Adrenal gland (tissue), 12 donors: ENCODE measurements around the gene RYK. TPM values are rescaled to one million over a fixed set of nuclear protein-coding genes. Genes with fewer than 3 reads are reported as not detected.

Experiments
- DNase-seq, 7 donors: peaks; one replicate each; pipeline ENCODE4 v3.0.0-alpha.2; 2019 to 2020
- H3K27ac ChIP-seq, 5 donors: fragments of 200-600 bp; sonication (generic) in 4 of 5; 1 replicate in 3 of 5; 2 replicates in 2 of 5; pipeline versions ENCODE4 v1.5.1 to v1.8.0; 2016 to 2020; ENCODE audit warnings: mild to moderate bottlenecking in 1 of 5
- H3K27me3 ChIP-seq: fragments of 200-600 bp; 2 replicates; pipeline ENCODE4 v1.8.0; 2021
- H3K36me3 ChIP-seq, 2 donors: fragments of 200-600 bp; replicated peaks in 1 of 2; 1 replicate in 1 of 2; 2 replicates in 1 of 2; pipeline versions ENCODE4 v1.5.1 to v1.8.0; 2018 to 2022
- H3K4me1 ChIP-seq, 2 donors: fragments of 200-600 bp; replicated peaks in 1 of 2; 1 replicate in 1 of 2; 2 replicates in 1 of 2; pipeline versions ENCODE4 v1.5.1 to v1.8.0; 2018 to 2021
- H3K4me3 ChIP-seq, 4 donors: fragments of 200-600 bp; sonication (generic) in 3 of 4; one replicate each; pipeline ENCODE4 v1.5.1; 2016 to 2018
- H3K9me3 ChIP-seq, 3 donors: fragments of 200-600 bp; sonication (generic) in 1 of 3; replicated peaks in 1 of 3; 1 replicate in 2 of 3; 2 replicates in 1 of 3; pipeline versions ENCODE4 v1.5.1 to v1.8.0; 2016 to 2021
- POLR2A ChIP-seq, 2 donors: fragments of 450-650 bp; IDR thresholded peaks; one replicate each; pipeline ENCODE4 v1.6.1; 2017; ENCODE audit warnings: antibody characterized with exemption in 2 of 2, mild to moderate bottlenecking in 2 of 2, moderate library complexity in 1 of 2
- WGBS, 4 donors: extraction: QIAGEN DNeasy Blood & Tissue Kit in 2 of 4; methylation state at CpG; one replicate each; pipeline versions ENCODE4 v1.1.5 to v1.1.7; 2013 to 2017; 5-methylcytosine and 5-hydroxymethylcytosine counted together
- intact Hi-C, 2 donors: fragments of 100-400 bp; cut with DNase I; formaldehyde crosslinking; loops; one replicate each; pipeline versions ENCODE4 v1.14.1 to v1.15.0; 2022 to 2023
- polyA plus RNA-seq, 3 donors: library from polyadenylated mRNA; stranded (reverse); fragments of 200-250 nt in 2 of 3; fragments of 350-450 nt in 1 of 3; fragmentation: Illumina TruSeq in 1 of 3; extraction: RNeasy Lipid Tissue Mini Kit (QIAGEN cat#74804) in 1 of 3; gene quantifications; one replicate each; pipeline ENCODE4 v1.2.3, GENCODE V29; 2013 to 2014
- total RNA-seq, 9 donors: library from RNA; depleted of rRNA in 4 of 9; stranded (reverse); fragments of >200 nt in 4 of 9; fragments of 120-200 nt in 1 of 9; fragmentation: NEBNext Ultra II Directional in 1 of 9; extraction: Animal tissue kit (Norgen Biotek cat#: 25700) in 1 of 9; gene quantifications; one replicate each; pipeline versions ENCODE4 v1.1.0 to v1.2.4, GENCODE V29; 2013 to 2023
- TF ChIP-seq, protein P1 (sequence below), 6 experiments: fragments of 450-650 bp in 4 of 6; fragments of 200-600 bp in 2 of 6; sonication (generic) in 1 of 6; IDR thresholded peaks; 1 replicate in 5 of 6; 2 replicates in 1 of 6; pipeline versions ENCODE4 v1.5.1 to v1.8.0; 2016 to 2021; ENCODE audit warnings: antibody characterized with exemption in 6 of 6, mild to moderate bottlenecking in 2 of 6, moderate library complexity in 1 of 6
- donor health status: healthy with polysubstance abuse.
- donor health status: Bipolar disorder and iron deficiency.
- donor health status: DM: yes; HTN: yes; CAD: no.
- donor health status: DM: no; HTN: no; CAD: no.
- donor health status: DM: no; HTN: no; CAD: no.
- donor health status: DM: yes; HTN: yes; CAD: no.

The RYK gene
- total and polyA plus RNA-seq, 12 donors: 27.7 to 74.4 (median 42.1) TPM

GRCh38 chr3:134150476-134150875 lies 100.2 kb downstream of the RYK start:
- intact Hi-C loops: no loop called here
- H3K27ac ChIP-seq: no peak overlapping the region
- H3K9me3 ChIP-seq: no peaks in the 10 kb centered on the region
- 59 to 84% (median 78%) methylated on average over 2 of the region's 2 CpGs for WGBS, 4 donors
- H3K4me1 ChIP-seq: no peaks in the 10 kb centered on the region
- DNase-seq: peak in 6 of 7 donors; percentile 14 to 71 (median 39)
- peaks cover 0 to 6% of the 10 kb centered on the region in 2 donors for H3K36me3 ChIP-seq
- no peaks in the 10 kb centered on the region for H3K27me3 ChIP-seq
- no peak overlapping the region for H3K4me3 ChIP-seq
- TF ChIP-seq, protein P1, sequence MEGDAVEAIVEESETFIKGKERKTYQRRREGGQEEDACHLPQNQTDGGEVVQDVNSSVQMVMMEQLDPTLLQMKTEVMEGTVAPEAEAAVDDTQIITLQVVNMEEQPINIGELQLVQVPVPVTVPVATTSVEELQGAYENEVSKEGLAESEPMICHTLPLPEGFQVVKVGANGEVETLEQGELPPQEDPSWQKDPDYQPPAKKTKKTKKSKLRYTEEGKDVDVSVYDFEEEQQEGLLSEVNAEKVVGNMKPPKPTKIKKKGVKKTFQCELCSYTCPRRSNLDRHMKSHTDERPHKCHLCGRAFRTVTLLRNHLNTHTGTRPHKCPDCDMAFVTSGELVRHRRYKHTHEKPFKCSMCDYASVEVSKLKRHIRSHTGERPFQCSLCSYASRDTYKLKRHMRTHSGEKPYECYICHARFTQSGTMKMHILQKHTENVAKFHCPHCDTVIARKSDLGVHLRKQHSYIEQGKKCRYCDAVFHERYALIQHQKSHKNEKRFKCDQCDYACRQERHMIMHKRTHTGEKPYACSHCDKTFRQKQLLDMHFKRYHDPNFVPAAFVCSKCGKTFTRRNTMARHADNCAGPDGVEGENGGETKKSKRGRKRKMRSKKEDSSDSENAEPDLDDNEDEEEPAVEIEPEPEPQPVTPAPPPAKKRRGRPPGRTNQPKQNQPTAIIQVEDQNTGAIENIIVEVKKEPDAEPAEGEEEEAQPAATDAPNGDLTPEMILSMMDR (IDR thresholded peaks at IDR 0.05): no peak
- no peak for TF ChIP-seq POLR2A (IDR thresholded peaks at IDR 0.05)

DNA sequence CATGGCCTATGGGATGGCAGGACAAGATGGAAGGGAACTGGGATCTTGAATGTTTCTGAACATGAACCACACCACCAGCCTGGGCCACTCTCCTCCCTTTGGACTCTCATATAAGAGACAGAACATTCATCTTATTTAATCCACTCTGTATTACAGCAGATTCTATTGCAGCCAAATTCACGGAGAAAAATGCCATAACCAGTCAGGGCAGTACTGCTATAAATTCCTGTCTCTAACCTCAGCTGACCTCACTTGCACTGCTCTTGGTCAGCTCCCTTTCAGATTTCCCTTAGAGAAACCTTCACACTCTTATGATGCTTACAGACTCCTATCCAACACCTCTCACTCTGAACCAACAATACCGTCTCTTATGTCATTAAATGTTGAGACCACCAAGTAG lies 101.4 kb downstream of the RYK start:
- DNase-seq: no peak
- WGBS, 4 donors: 73 to 85% (median 79%) methylated on average over 2 of the region's 2 CpGs
- Histone ChIP-seq H3K4me3 (no peak overlapping the region), H3K9me3 (no peaks in the 10 kb centered on the region), H3K4me1 (no peaks in the 10 kb centered on the region), H3K27me3 (no peaks in the 10 kb centered on the region), H3K36me3 (no peaks in the 10 kb centered on the region), H3K27ac (no peak overlapping the region)
- intact Hi-C loops: no loop called here
- TF ChIP-seq, protein P1 (IDR thresholded peaks at IDR 0.05): no peak
- TF ChIP-seq POLR2A (IDR thresholded peaks at IDR 0.05): no peak

- 95 to 99% (median 98%) methylated on average over 3 of the region's 3 CpGs for WGBS, 4 donors
- Histone ChIP-seq H3K4me1 (no peaks in the 10 kb centered on the region), H3K27ac (no peak overlapping the region), H3K27me3 (no peaks in the 10 kb centered on the region), H3K9me3 (no peaks in the 10 kb centered on the region), H3K36me3 (no peaks in the 10 kb centered on the region), H3K4me3 (no peak overlapping the region)
- no peak for TF ChIP-seq POLR2A (IDR thresholded peaks at IDR 0.05)
- TF ChIP-seq, protein P1 (IDR thresholded peaks at IDR 0.05): no peak
- intact Hi-C loops: no loop called here
- no peak for DNase-seq
Observed at GRCh38 chr3:134148534-134148933, 102.1 kb downstream of the RYK start.

DNA sequence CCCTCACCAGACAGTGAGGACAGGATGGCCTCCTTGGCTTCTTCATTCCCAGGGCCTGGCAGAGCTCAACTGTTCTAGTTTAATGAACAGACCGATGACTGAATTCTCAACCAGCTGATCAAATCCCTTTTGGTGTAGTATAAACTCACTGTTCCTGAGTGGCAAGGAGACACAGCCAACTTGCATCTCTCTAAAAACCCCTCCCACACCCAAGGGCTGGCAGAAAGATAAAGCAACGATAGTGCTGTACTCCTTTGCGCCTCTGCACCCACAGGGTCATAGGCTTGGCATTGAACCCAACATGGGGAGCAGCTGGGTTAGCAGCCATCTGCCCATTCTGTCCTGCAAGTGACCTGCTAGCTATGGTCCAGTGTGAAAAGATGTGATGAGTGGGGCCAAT lies 103.2 kb downstream of the RYK start:
- Histone ChIP-seq H3K36me3 (no peaks in the 10 kb centered on the region), H3K4me3 (no peak overlapping the region), H3K27ac (no peak overlapping the region), H3K4me1 (no peaks in the 10 kb centered on the region), H3K9me3 (no peaks in the 10 kb centered on the region), H3K27me3 (no peaks in the 10 kb centered on the region)
- WGBS, 4 donors: 87 to 100% (median 87%) methylated on average over 3 of the region's 3 CpGs
- TF ChIP-seq POLR2A (IDR thresholded peaks at IDR 0.05): no peak
- TF ChIP-seq, protein P1 (IDR thresholded peaks at IDR 0.05): no peak
- DNase-seq: no peak
- intact Hi-C loops: no loop called here
